Uterus (tissue), 2 donors: ENCODE results near the gene ITM2B.

Source experiments
- POLR2A ChIP-seq, 2 donors: fragments of 450-650 bp; IDR thresholded peaks; one replicate each; pipeline ENCODE4 v1.6.1; 2016; ENCODE audit warnings: antibody characterized with exemption in 2 of 2, mild to moderate bottlenecking in 1 of 2, moderate library complexity in 1 of 2
- TF ChIP-seq, protein P1 (sequence below), 4 experiments: fragments of 200-600 bp in 2 of 4; fragments of 450-650 bp in 2 of 4; sonication (generic) in 2 of 4; IDR thresholded peaks; one replicate each; pipeline ENCODE4 v1.5.1; 2016 to 2019; ENCODE audit warnings: antibody characterized with exemption in 4 of 4, mild to moderate bottlenecking in 2 of 4, moderate library complexity in 1 of 4

DNA sequence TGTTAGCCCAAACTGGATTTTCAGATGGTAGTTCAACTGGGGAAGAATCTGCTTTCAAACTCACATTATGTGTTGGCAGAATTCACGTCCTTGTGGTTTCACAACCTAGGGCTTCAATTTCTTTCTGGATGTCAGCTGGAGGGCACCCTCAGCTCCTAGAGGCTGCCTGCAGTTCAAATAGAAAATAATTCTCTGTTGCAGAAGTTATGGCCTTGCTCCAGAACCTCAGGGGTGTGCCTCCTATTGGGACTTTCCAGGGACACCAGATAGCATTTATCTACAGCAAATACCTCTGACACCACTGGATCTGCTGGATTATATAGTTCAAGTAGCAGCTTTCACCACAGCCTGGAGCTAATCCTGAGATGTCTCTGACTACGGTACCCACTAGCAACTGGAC is 58.7 kb downstream of the ITM2B start:
- TF ChIP-seq, protein P1, sequence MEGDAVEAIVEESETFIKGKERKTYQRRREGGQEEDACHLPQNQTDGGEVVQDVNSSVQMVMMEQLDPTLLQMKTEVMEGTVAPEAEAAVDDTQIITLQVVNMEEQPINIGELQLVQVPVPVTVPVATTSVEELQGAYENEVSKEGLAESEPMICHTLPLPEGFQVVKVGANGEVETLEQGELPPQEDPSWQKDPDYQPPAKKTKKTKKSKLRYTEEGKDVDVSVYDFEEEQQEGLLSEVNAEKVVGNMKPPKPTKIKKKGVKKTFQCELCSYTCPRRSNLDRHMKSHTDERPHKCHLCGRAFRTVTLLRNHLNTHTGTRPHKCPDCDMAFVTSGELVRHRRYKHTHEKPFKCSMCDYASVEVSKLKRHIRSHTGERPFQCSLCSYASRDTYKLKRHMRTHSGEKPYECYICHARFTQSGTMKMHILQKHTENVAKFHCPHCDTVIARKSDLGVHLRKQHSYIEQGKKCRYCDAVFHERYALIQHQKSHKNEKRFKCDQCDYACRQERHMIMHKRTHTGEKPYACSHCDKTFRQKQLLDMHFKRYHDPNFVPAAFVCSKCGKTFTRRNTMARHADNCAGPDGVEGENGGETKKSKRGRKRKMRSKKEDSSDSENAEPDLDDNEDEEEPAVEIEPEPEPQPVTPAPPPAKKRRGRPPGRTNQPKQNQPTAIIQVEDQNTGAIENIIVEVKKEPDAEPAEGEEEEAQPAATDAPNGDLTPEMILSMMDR (IDR thresholded peaks at IDR 0.05) = no peak
- TF ChIP-seq POLR2A (IDR thresholded peaks at IDR 0.05) = no peak
